HFF-Myc (cell line): ENCODE data around the gene TEX29.

ENCODE experiments used
- DNase-seq: peaks from one replicate; pipeline ENCODE4 v3.0.0-alpha.2; 2011; ENCODE audit warnings: low read depth; ENCODE audit errors: extremely low read depth
- H3K4me3 ChIP-seq: replicated peaks from 2 replicates; pipeline ENCODE4 v1.5.1; 2011; ENCODE audit warnings: low read depth, mild to moderate bottlenecking, control low read depth, low read length
- TF ChIP-seq, protein P1 (sequence below): IDR thresholded peaks from 2 replicates; pipeline ENCODE4 v1.5.1; 2012; ENCODE audit warnings: mild to moderate bottlenecking, low read depth, low read length, control low read depth; ENCODE audit errors: missing control alignments

The TEX29 gene

DNA sequence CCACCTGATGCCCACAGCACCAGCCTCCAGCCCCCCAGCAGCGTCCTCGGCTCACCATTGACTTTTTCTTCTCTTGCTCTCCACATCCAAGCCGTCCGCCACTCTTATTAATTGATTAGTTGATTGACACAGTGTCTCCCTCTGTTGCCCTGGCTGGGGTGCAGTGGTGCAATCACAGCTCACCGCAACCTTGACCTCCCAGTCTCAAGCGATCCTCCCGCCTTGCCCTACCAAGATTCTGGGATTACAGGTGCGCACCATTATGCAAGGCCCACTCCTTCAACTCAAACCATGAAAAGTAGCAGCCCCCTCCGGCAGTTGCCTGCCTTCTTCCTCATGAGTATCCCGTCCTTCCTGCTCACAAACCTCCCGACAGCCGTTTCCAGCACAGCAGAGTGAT is 921 bp upstream of the TEX29 start:
- TF ChIP-seq, protein P1, sequence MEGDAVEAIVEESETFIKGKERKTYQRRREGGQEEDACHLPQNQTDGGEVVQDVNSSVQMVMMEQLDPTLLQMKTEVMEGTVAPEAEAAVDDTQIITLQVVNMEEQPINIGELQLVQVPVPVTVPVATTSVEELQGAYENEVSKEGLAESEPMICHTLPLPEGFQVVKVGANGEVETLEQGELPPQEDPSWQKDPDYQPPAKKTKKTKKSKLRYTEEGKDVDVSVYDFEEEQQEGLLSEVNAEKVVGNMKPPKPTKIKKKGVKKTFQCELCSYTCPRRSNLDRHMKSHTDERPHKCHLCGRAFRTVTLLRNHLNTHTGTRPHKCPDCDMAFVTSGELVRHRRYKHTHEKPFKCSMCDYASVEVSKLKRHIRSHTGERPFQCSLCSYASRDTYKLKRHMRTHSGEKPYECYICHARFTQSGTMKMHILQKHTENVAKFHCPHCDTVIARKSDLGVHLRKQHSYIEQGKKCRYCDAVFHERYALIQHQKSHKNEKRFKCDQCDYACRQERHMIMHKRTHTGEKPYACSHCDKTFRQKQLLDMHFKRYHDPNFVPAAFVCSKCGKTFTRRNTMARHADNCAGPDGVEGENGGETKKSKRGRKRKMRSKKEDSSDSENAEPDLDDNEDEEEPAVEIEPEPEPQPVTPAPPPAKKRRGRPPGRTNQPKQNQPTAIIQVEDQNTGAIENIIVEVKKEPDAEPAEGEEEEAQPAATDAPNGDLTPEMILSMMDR, result no peak
- H3K4me3 ChIP-seq, result no peak overlapping the region
- no peak for DNase-seq

DNA sequence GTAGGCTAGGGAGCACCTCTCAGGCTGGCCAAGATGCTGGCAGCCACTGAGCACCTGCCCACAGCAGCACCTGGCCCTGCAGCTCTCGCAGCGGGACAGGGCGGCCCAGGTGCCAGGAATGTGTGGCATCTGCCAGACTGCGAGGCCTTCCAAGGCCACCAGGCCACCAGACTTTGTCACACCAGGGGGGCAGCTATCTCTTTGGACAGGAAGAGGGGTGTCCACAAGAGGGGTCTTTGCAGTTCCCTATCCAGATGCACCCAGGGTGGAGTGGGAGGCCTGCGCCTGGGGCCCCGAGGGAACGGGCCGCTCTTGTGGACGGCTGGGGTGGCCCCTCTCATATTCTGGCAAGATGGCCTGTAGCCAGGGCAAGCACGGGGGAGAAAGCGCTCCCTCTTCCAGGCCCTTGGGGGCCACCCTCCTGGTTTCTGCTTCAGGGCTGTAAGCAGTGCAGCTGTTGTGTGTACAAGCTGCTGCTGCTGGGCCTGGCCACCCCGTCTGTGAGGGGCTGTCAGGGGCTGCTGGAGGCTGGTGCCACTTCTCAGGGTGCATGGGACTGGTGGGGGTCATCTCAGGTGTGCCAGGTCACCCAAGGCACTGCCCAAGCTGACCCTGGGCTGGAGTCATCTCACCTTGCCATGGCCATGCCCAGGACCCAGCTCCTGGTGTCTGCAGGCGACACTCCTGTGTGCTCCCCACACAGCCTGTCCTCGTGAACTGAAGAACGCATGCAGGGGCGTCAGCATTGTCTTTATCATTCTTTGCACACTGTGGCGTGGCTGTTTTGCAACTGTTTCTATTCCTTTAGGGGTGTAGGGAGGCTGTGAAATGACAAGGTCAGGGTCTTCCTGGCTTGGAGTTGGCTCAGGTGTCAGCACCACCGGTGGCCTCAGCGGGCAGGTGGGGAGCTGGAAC is 1.8 kb downstream of the TEX29 start:
- no peak overlapping the region for H3K4me3 ChIP-seq
- TF ChIP-seq, protein P1, result no peak
- DNase-seq, result no peak

DNA sequence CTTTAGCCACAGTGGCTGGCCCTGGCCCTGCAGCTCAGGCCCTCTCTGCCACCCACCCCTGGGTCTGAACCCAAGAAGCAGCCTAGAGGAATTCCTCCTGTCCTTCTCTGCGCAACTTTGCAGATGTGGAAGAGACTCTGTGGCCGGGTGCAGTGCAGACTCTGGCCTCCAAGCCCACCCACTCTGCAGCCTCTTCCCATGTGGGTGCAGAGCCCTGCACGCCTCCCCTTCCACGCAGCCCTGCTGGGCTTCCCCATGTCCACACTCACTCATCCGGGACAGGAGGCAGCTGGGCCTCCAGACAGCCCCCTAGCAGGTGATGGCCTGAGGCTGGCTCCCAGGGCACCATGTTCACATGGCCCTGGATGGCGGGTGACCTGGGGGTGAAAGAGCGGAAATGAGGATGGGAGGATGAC is 2.5 kb downstream of the TEX29 start:
- no peak overlapping the region for H3K4me3 ChIP-seq
- TF ChIP-seq, protein P1, result no peak
- no peak for DNase-seq

DNA sequence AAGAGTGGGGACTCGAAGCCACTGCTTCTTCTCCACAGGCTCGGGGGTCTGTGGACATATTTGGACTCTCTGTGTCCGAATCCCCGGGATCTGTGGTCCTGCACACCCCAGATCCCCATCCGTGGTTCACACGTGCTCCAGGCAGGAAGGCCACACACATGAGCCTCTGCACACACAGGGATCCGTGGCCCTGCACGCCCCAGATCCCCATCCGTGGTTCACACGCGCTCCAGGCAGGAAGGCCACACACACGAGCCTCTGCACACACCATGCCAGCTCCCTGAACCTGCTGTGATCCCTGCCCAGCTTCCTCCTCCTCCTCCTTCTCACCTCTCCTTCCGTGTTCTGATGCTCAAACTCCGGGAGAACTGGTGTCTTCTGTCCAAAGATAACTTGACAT is 3.1 kb downstream of the TEX29 start:
- no peak overlapping the region for H3K4me3 ChIP-seq
- DNase-seq, result no peak
- TF ChIP-seq, protein P1, result no peak

DNA sequence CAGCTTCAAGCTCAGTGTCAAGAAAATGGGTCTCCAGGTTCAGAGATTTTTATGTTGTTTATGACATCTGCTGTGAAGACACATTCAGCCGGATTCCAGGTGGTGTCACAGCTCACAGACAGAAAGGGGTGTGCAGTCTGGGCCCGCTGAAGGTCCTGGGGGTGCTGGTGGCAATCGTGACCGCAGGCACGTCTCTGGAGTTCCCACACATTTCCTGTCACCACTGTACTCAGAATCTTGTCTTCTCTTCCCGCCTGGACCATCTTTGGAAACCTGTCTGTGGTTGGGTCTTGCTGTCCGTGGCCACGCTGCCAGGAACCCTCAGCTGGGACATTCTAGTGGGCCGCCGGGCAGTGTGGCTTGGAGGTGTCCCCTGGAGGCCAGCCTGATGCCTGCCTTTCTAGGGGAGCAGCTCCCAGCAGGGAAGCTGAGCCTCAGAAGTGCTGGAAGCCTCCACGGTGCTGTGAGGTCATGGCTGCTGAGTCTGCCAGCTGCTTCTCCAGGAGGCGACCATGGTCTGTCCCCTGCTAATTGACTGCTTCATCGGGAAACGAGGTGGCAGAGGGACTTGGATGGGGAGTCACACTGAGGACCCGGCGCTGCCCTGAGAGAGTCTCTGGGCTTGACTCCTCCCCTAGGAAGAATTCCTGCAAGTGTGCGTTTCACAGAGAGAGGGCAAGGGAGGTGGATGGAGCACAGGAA is 3.7 kb downstream of the TEX29 start:
- TF ChIP-seq, protein P1, result no peak
- no peak overlapping the region for H3K4me3 ChIP-seq

DNA sequence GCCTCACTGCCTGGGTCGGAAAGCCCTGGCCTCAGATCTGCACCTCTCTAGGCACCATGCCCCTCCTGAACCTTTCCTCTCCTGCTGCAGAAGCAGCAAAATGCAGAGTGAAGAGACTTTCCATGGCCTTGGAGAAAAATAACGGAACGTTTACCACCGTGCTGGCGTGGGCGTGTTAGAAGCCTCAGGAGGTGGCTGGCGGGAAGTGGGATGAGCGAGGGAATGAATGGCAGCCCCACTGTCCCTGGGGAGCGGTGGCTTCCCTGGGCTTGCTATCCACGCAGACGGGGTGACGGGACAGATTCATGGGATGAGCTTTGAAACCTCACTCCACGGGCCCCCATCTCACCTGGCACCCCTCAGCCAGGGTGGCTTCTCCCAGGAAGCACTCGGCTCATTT is 4.3 kb downstream of the TEX29 start:
- TF ChIP-seq, protein P1, result no peak
- H3K4me3 ChIP-seq, result no peak overlapping the region
- DNase-seq, result no peak

More for the DNA sequence above, 3.7 kb downstream of the TEX29 start:
- DNase-seq, result no peak
